NCI-H1105 treated with DMSO at 0.1 percent for 48 hours (cell line): ENCODE data around the gene CAMK2G.

Experiments used
- DNase-seq: peaks from one replicate; lab custom pipeline; 2025; lab: John Stamatoyannopoulos, UW

Gene CAMK2G

DNA sequence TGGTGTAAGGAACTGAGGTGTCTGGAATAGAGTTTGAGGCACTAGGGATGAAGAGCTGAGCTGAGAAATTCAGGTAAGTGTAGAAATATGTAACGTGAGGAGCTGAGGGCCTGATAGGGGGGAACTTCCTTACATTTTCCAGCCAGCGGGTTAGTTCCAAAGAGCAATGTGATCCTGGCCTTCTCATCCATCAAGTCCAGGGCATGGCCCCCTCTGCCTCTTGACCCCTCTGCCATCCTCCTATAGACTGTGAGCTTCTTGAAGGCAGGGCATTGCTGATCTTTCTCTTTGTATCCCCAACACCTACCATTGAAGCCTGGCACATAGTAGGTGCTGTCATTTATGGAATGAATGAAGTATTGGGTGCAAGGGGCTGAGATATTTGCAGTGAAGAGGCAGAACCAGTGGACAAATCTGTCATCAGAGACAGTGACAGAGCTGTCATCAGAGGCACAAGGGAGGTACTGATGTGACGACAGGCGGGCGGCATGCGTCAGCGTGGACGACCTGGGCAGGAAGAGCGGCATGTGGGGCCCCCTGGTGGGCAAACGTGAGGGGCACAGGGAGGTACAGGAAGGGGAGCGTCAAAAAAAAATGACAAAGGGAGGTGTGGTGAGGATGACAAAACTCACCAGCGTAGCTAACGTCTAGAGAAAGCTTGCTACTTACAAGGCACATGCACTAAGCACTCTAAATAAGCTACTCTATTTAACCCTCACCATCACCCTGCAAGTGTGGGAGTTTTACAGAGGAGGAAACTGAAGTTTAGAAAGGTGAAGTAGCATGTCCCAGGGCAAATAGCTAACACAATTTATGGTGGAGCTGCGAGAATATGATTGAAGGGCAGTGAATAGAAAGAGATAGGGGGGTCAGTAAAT lies 5.2 kb upstream of the CAMK2G start:
- DNase-seq: peak; percentile 43

DNA sequence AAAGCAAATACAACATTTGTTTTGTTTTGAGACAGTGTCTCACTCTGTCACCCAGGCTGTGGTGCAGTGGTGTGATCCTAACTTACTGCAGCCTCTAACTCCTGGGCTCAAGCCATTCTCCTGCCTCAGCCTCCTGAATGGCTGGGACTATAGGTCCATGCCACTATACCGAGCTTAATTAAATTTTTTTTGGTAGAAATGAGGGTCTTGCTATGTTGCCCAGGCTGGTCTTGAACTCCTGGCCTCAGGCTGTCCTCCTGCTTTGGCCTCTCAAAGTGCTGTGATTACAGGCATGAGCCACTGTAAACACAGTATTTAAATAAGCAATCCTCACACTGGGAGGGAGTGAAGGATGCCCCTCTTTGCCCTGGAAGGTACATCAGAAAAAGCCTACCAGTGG lies 4.0 kb upstream of the CAMK2G start:
- DNase-seq: no peak

DNA sequence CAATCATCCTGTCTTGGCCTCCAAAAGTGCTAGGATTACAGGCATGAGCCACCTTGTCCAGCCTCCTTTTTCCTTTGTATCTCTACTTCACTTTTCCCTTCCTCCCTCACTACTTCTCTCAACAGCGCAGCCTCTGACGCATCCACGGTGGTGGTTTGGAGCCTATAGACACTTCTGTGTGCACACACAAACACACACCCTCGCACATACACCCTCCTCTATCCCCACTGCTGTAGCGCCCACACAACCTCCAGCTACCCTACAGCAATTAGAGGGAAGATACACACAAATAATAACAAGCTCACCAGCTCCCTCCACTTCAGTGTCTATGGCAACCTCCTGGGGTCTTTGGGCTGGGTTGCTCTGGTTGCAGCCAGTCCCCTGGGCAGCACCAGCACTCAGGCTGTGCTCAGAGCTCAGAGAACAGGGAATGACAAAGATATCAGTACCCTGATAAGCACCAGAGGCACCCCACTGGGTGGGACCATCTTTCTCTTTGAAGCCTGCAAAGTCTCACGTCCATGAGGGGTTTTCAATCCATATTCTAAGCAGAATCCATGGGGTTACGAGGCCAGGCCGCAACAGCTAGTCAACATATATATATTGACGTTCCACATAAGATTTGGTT lies 3.3 kb upstream of the CAMK2G start:
- no peak for DNase-seq

DNA sequence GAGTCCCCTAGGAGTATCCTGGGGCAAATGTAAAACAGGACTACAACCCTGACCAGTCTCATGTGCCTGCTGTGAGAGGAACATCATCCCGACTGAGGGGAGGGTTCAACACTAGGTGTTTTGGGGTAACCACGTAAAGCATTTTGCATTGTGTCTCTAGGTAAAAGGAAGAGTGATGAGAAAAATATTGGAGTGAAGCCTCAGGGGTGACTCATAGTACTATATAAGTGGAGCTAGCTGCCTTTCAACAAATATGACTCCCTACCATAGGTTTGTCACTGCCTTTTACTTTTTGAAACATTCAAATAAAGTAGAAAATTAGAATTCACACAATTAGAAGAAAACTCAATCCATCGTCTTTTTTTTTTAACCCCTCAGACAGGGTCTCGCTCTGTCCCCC lies 2.6 kb upstream of the CAMK2G start:
- no peak for DNase-seq

DNA sequence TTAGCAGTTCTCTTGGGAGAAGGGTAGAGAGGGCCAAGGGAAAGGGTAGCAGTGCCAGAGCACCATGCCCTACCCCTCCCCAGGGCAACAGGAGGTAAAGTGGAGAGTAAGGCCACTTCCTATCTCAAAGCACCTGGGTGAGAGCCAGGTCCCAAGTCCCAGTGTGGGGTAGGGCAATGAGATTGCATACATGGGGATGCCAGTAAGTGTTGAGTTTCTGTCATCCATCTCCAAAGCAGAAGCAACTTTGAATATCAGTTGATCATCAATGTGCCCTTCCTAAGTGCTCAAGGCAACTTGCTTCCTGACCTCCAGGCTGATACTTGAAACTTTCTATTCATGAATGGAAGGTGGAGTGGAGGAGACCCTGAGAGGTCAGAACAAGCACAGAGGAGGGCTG lies 2.2 kb upstream of the CAMK2G start:
- no peak for DNase-seq

DNA sequence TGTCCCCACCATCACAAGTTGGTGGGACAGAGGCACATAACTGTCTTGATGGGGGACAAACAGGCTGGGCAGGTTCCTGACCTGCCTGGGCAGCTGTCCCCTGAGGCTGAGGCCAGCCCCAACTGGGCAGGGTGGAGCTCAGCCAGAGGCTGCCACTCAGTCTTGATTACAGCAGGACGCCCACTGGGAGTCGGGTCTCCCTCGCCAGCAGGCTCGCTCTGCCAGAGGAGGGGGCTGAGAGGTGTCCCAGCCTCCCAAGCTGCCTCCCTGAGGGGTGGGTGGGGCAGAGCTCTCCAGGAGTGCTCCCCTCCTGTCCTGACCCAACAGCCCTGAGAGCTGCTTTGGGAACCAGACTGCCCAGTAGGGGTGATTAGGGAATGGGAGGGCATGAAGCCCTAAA lies 1.8 kb upstream of the CAMK2G start:
- no peak for DNase-seq

DNA sequence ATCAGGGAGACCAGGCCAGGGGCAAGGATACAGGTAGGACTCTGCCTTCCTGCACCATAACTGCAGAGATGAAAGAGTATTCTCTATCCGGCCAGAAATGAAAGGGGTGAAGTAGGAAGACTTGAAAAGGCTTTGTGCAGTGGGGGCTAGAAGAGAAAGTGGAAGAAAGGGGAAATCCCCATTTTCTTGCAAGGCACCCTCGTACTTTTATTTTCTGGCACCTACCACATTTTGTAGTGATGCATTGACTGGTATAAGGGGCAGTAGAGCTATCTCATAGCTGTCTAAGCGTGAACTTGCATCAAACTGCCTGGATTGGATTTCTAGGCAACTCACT lies 752 bp upstream of the CAMK2G start:
- DNase-seq: no peak

DNA sequence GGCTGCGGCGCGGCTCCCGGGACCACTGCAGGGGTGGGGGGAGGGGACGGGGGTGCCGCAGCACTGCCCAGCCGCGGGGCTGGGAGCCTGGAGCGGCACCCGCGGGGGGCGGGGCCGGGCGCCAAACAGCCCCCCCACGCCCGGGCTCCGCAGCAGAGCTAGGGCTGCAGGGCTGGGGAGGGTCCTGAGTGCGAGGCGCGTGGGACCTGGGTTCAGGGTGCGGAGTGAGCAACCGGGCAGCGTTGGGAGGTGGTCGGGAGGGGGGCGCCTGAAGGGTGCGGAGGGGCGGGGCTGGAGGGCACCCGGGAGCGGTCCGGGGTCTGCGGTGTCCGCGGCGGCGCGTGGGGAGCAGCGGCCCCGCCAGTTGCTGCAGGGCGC lies 528 bp downstream of the CAMK2G start:
- no peak for DNase-seq

DNA sequence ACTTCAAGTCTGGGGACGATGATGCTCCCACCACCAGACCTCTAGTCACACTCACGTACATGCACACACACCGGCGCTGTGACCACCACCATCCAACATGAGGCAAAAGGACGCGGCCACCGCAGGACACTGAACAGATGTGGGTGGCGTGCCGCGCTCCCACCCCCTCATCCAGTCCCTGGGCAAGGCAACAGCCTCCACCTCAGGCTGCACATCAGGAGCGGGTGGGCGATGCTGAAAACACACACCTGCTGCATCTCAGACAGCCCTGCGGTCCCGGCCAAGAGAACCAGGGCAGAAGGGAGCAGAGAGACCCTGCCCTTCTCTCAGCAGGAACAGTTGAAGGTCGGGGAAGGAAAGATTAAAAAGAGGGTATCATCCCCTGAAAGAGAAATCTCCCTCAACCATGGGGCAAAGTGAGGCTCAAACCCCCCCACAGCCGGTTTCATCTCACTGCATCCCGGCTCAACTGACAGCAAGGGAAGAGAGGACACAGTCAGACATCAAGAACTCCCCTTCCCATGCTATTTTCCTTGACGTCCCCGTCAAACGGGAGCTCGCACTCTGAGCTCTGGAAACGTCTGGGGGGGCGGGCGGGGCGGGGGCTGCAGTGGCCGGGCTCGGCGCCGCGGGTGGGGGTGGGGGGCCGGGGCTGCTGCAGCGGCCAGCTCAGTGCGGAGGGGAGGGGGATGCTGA lies 1.1 kb downstream of the CAMK2G start:
- no peak for DNase-seq

DNA sequence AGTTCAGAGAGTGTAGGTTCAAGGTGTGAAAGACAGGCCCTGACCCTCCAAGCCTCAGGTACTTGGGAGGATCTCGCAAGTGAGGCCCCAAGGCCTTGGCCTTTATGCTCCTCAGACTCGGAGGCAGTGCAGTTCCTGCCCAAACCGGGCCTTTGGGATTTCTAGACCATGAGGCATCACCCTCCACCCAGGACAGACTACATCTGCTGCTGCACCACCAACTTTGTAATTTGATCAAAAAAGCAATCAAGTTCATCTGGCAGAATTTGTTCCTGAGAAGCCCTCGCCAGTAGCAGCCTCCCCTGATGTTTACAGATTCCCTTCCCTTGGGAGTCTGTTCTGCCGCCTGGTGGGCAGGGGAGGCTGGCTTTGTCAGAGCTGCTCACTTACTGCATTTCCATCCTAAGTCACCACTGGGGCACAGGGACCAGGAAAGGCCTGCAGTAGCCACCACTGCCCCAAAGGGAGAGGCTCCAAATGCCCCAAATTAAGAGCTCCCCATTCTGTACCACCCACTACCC lies 2.1 kb downstream of the CAMK2G start:
- no peak for DNase-seq

DNA sequence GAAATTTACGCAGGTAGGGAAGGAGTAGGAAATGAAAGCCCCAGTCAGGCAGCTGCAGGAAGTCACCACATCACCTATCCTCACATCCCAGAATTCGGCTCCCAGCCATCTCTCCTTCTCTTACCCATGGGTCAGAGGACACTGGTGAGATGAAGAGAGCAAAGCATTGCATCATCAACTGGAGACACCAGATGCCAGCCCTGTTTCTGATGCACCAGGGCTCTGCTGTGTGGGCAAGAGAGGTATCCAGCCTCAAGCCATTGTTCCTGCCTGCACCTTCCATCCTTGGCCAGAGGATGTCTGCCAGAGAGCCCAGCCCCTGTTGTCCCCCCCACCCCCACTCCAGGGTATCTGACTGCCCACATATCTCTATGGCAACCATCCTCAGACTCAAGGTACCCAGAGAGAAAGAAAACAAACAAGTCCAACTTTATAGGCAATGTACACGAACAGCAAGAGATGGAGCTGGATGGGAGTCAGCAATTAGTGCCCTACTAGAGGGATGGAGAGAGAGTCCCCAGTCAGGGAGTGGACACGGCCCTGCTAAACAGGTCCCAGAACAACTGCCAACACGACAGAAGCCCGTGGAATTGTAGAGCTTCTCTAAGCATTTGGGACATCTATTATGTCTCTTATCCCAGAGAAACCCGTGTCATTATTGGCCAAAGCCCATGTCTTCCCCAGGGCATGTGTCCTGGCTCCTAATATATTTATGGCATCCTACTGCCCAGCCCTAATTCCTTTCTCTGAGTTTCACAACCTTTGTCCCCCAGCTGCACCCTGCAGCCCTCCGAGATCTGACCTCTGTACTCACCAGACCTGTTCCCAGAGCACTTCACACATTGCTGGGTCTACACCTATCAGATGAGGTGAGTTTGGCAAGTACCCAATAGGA lies 2.8 kb downstream of the CAMK2G start:
- DNase-seq: no peak

DNA sequence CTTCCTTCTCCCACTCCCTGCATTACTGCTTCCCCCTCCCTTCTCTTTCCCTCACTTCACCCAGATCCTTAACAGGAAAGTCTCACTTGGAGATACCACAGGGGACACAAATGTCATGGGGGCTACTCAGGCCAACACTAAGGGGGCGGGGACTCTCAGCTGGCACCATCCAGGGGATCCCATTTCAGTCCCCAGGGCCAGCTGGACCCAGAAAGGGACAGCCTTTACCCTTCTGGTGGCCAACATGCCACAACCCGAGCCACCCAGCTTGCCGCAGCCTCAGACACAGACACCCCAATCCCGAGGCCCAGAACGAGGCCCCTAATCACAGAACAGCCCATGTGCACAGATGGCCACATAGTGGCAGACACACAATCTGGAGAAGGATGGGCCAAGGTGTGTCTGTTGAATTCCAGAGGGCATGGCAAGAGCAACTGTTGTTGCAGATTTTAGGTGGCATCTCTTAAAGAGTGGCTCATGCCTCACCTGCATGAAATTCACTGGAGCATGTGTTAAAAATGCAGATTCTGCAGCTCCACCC lies 5.6 kb downstream of the CAMK2G start:
- no peak for DNase-seq

DNA sequence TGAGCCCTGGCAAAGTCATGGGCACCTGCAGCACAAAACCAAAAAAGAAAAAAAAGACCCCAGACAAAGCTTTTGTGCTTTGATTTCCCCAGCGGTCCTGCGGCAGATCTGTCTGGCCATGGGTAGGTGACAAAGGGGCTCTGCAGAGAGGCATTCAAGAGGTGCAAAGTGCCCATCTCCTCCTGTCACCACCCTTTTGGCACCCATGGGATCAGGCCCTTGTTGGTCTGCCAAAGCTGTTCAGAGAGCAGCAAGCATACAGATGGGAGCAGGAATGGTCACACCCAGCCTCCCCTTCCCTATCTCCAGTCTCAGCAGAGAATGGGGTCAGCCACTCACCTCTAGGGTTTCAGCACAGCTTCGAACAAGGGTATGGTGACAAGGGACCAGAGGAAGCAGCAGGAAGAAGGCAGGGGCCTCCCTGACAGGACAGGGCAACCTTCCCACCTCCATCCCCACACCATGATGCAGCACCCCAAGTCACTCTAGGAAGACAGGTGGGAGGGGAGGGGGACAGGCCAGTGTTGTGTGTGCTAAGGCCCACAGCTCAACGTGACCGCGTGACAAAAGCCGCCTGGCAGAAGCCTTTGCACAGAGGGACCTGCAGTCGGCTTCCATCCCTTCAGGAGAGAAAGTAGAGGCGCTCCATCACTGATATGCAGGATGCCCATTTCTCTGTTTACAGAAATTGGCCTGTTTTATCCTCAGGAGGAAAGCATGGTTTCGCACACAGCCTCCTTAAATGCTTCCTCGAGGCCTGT lies 6.3 kb downstream of the CAMK2G start:
- DNase-seq: no peak

DNA sequence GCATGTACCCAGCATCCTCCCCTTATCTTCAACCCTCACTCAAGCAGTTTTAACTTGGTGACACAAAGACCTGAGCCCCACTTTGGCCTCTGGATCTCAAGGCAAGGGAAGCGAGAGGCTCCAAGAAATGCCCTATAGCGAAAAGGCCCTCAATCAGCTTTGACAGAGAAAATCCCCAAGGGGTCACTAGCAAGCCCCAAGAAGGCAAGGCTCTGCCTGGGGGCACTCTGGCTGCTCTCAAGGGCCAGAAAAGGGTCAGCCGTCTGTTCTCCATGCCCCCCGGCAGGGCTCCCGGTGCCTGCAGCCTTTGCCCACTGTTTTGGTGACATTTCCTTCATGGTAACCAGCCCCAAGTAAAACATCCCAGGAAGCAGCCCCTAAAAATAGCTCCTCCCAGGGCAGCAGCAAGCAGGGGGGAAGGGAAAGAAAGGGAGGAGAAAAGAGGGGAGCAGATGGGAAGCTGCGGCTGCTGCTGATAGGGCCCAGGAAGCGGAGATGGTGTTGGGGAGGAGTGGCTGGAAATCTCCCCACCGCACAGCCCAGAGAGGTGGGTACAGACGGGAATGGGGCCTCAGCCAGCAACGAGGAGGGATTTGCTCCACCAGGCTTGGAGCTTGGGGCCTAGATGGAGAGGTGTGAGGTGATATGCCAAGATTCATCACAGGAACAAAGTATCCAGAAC lies 7.1 kb downstream of the CAMK2G start:
- DNase-seq: no peak

DNA sequence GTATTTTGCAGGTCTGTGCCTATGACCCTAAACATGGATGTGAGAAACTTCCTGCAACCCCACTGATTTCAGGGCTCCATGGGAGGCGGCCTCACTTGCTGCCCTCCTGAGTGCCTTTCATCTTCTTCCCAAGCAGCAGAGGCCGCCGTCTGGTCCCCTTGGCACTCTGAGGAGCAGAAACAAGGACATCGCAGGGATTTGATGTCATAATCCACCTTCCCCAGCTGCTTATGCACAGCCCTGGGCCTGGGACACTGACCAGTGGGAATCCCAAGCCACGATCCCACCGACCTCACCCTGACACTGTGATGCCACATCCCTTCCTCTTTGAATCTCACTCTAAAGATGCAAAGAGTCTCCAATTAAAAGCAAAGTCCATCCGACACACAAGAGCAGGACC lies 7.7 kb downstream of the CAMK2G start:
- no peak for DNase-seq

DNA sequence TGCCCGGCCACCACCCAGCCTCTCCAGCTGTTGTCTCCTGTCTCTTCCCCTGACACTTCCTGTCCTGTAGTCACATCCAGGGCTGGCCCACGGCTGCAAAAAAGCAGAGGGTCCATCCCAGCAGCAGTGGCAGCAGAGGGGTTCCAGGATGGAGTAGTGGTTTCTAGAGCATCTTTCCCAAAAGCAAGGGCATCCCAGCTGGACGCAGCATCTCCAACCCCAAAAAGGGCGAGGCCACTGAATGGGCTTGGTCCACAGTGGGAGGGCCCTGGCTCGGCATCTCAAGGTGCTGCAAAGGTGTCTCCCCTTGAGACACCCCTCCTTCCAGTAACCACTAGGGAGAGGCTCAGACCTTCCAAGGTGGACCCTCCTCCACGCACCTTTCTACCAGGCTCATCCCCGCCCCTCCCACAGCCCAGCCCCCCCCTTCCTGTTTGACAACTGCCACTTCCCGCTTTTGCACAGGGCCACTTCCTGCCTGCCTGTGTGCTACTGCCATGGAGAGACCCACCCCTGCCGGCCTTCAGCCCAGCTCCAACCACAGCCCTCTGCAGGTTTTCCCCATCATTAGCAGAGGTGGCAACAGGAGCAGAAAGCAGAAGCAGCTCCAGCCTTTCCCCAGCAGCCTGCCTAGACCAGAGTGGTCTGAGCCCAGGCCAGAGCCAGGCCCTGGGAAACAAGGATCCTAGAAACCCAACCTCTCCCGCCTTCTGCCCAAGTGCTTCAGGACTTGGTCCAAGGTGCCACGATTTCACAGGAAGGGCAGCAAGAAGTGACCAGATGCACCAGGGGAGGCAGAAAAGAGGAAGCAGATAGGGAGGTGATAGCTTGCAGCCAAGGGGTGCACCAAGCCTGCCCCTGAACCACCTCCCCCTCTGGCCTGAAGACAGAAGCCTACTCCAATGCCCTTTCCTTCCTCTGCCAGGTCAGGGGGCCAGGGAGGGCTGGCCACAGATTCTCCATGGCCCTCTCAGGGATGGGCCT lies 8.6 kb downstream of the CAMK2G start:
- no peak for DNase-seq

DNA sequence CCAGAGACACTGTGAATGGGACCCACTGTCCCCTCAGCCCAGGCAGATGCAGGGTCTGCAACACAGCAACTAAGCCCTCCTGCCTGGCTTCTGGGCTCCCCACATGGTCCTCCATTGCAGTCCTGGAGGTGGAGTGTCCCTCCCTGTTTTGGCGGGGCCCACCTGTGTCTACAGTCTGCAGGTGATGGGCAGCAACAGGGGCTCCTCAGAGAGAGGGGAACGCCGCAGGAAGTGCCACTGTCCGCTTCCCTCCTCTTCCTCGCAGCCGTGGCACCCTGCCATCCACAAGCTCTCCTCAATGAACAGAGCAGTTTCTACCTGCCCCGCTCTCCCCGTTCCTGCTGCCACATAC lies 9.3 kb downstream of the CAMK2G start:
- DNase-seq: no peak

DNA sequence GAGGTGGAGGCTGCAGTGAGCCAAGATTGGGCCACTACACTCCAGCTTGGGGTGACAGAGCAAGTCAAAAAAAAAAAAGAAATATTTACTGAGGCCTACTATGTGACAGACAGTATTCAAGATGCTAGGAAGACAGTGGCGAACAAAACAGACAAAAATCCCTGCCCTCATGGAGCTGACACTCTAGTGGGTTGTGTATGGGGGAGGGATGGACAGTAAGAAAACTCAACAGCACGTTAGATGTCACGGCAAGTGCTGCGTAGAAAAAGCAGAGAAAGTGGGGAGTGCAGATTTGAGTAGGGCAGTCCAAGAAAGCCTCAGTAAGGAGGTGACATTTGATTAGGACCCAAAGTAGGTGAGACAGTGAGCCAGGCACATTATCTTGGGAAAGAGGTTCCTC lies 10.1 kb downstream of the CAMK2G start:
- DNase-seq: no peak
